H1 (cell line): Measurements from ENCODE around the gene SLC6A6.

ENCODE experiments used
- ASH2L ChIP-seq: fragments of 200-600, 300-600 bp; sonication (generic); IDR thresholded peaks from one replicate; pipeline ENCODE4 v1.7.1; 2017; ENCODE audit warnings: low read length
- EP300 ChIP-seq, 2 experiments: IDR thresholded peaks; 1 replicate in 1 of 2; 2 replicates in 1 of 2; pipeline ENCODE4 v1.6.1; 2011 to 2012; ENCODE audit warnings: low read depth in 2 of 2, low read length in 2 of 2, mild to moderate bottlenecking in 2 of 2, borderline replicate concordance in 1 of 2, inconsistent platforms in 1 of 2, moderate library complexity in 1 of 2
- EZH2 ChIP-seq: fragments of 200-600 bp; sonication (generic); IDR thresholded peaks from 2 replicates; pipeline ENCODE4 v1.7.1; 2012; ENCODE audit warnings: low read depth, mild to moderate bottlenecking, moderate library complexity, low read length, inconsistent platforms; ENCODE audit not compliant: severe bottlenecking
- POLR2A ChIP-seq, 2 experiments: IDR thresholded peaks; 1 replicate in 1 of 2; 2 replicates in 1 of 2; pipeline ENCODE4 v1.6.1; 2011; ENCODE audit warnings: low read depth in 2 of 2, low read length in 2 of 2, mild to moderate bottlenecking in 2 of 2; ENCODE audit errors: control extremely low read depth in 1 of 2
- POLR2AphosphoS5 ChIP-seq: IDR thresholded peaks from 2 replicates; pipeline ENCODE4 v1.6.1; 2011; ENCODE audit warnings: low read depth, low read length
- RAD21 ChIP-seq, 2 experiments: IDR thresholded peaks in 1 of 2; conservative IDR thresholded peaks in 1 of 2; 2 replicates each; pipeline ENCODE4 v1.6.1; 2011; ENCODE audit warnings: low read depth in 2 of 2, low read length in 2 of 2, improper control_type of control experiment in 1 of 2, inconsistent platforms in 1 of 2, mild to moderate bottlenecking in 1 of 2, moderate library complexity in 1 of 2
- TBP ChIP-seq: IDR thresholded peaks from 2 replicates; pipeline ENCODE4 v1.6.1; 2011; ENCODE audit warnings: low read depth, low read length, improper control_type of control experiment
- TF ChIP-seq, protein P1 (sequence below), 3 experiments: IDR thresholded peaks; 1 replicate in 2 of 3; 2 replicates in 1 of 3; pipeline versions ENCODE4 v1.5.1 to v1.6.1; 2011; ENCODE audit warnings: low read length in 3 of 3, mild to moderate bottlenecking in 3 of 3, inconsistent platforms in 2 of 3, low read depth in 1 of 3, moderate library complexity in 1 of 3; ENCODE audit not compliant: insufficient read depth in 1 of 3; ENCODE audit errors: control extremely low read depth in 1 of 3

DNA sequence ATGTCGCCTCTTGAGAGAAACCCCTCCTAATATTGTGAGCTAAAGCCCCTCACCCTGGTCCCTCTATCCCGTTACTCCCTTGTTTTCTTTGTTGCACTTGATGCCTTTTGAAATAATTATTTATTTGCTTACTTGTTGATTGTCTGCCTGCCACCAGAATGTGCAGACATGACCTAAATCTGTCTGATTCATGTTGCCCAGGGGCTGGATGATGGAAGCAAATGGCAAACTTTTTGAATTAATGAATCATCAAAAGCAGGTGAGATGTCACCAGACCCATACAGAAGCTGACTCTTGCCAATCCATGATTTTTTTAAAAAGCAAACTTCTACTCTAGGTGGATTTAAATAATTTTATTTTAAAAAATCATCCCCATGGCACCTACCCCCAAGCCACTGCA lies 88.4 kb downstream of the SLC6A6 start:
- TF ChIP-seq POLR2A (IDR thresholded peaks at IDR 0.05; ENCODE audit: control extremely low read depth in 1 of 2, low read depth in 2 of 2, low read length in 2 of 2) (no peak), TBP (no peak), EZH2 (no peak), POLR2AphosphoS5 (no peak), RAD21 (IDR thresholded peaks at IDR 0.05 in 1 of 2, conservative IDR thresholded peaks at IDR 0.05 in 1 of 2; ENCODE audit: low read depth in 2 of 2, low read length in 2 of 2) (no peak), ASH2L (no peak), EP300 (IDR thresholded peaks at IDR 0.05; ENCODE audit: borderline replicate concordance in 1 of 2, low read depth in 2 of 2, low read length in 2 of 2) (no peak)
- TF ChIP-seq, protein P1, sequence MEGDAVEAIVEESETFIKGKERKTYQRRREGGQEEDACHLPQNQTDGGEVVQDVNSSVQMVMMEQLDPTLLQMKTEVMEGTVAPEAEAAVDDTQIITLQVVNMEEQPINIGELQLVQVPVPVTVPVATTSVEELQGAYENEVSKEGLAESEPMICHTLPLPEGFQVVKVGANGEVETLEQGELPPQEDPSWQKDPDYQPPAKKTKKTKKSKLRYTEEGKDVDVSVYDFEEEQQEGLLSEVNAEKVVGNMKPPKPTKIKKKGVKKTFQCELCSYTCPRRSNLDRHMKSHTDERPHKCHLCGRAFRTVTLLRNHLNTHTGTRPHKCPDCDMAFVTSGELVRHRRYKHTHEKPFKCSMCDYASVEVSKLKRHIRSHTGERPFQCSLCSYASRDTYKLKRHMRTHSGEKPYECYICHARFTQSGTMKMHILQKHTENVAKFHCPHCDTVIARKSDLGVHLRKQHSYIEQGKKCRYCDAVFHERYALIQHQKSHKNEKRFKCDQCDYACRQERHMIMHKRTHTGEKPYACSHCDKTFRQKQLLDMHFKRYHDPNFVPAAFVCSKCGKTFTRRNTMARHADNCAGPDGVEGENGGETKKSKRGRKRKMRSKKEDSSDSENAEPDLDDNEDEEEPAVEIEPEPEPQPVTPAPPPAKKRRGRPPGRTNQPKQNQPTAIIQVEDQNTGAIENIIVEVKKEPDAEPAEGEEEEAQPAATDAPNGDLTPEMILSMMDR (IDR thresholded peaks at IDR 0.05; ENCODE audit: control extremely low read depth in 1 of 3, insufficient read depth in 1 of 3, low read depth in 1 of 3, low read length in 3 of 3): no peak
